ENCODE measurements around the gene XXYLT1.

- TF ChIP-seq, protein P1, sequence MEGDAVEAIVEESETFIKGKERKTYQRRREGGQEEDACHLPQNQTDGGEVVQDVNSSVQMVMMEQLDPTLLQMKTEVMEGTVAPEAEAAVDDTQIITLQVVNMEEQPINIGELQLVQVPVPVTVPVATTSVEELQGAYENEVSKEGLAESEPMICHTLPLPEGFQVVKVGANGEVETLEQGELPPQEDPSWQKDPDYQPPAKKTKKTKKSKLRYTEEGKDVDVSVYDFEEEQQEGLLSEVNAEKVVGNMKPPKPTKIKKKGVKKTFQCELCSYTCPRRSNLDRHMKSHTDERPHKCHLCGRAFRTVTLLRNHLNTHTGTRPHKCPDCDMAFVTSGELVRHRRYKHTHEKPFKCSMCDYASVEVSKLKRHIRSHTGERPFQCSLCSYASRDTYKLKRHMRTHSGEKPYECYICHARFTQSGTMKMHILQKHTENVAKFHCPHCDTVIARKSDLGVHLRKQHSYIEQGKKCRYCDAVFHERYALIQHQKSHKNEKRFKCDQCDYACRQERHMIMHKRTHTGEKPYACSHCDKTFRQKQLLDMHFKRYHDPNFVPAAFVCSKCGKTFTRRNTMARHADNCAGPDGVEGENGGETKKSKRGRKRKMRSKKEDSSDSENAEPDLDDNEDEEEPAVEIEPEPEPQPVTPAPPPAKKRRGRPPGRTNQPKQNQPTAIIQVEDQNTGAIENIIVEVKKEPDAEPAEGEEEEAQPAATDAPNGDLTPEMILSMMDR (IDR thresholded peaks at IDR 0.05; ENCODE audit: low read length), result no peak
- no peak for TF ChIP-seq EZH2 (IDR thresholded peaks at IDR 0.05; ENCODE audit: borderline replicate concordance, low read length)
These were observed 123.3 kb downstream of the XXYLT1 start for GRCh38 chr3:195147649-195148080.
